ENCODE measurements around the gene LIMS2.

LIMS2 gene

DNA sequence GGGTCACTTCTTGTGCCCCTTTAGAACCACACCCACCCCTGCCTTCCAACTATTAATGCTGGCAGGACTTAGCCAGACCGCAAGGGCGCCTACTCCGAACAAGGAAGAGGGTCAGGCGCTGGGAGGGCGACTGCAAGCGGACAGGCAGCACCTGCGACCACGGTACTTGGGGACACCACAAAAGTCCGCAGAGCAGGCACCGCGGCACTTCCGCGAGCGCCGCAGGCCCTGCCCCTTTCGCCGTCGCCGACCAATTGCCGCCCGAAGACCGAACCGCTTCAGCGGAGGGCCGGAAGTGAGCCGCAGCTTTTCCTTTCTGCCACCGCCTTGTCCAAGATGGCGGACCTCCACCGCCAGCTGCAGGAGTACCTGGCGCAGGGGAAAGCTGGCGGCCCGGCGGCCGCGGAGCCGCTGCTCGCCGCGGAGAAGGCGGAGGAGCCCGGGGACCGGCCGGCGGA is 25.9 kb upstream of the LIMS2 start, which contains the start of gene SFT2D3:
Gene SFT2D3, plus strand, starts transcription at position 305 of the 458 bp plus-strand sequence. Its CDS starts 32 bp downstream, at position 337.
- peak; percentile 76 to 81 for DNase-seq (ENCODE audit: low read depth in 2 of 2)

DNA sequence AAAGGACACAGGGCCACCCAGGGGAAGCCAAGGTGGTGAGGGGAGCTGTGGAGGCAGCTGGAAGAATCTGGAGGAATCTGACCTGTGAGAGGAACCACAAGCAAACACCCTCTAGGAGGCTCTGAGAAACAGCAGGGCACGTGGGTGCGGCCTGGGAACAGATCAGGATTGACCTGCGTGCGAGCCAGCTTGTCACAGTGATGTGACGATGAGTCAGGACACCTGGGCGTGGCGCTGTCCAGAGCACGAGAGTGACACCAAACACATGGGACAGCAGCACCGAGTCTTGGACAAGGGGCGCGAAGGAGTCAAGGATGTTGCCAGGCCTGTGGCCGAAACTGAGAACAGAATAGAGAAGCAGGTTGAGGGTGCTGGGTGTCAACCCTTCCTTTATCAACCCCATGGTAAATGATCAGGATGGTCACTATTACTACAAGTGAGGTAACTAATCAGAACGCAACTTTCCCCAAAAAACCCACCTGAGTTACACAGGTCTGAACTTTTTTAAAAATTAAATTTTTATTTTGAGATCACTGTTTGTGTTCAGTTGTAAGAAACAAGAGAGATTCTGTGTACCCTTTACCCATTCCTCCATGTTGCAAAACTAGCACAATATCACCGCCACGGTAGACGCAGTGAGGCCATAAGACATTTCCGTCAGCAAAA is 25.3 kb upstream of the LIMS2 start:
- DNase-seq (ENCODE audit: low read depth in 2 of 2), result no peak

DNA sequence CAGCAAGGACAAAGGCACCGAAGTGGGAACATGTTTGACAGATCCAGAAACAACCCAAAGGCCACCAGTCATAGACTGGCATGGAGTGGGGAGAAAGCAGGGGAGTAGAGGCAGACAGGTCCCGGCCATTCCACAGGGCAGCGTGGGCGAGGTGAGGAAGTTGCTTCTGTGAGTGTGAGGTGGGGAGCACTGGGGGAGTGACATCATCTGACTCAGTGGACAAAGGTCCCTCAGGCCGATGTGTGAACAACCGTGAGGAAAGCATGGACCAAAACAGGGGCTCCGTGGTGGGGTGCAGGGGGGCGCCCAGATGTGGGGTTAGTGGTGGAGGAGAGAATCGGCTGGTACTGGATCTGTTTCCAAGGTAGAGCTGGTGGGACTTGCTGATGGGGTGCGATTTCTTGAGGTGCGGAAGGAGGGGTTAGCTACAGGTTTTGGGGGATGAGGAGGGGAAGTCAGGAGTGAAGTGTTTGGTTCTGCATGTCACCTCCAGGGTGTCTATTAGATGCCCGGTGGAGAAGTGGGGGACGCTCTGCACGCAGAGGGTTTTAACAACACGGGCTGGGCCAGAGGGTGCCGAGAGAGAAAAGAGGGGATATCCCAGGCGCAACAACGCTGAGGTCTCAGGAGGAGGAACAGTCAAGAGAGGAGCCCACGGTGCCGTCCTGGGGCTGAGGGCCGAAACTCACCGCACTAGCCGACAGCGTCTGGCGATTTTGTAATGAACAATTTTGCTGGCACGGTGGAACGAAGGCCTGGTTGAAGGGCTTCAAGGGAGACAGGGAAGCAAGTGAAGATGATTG is 23.4 kb upstream of the LIMS2 start:
- DNase-seq (ENCODE audit: low read depth in 2 of 2), result no peak

DNA sequence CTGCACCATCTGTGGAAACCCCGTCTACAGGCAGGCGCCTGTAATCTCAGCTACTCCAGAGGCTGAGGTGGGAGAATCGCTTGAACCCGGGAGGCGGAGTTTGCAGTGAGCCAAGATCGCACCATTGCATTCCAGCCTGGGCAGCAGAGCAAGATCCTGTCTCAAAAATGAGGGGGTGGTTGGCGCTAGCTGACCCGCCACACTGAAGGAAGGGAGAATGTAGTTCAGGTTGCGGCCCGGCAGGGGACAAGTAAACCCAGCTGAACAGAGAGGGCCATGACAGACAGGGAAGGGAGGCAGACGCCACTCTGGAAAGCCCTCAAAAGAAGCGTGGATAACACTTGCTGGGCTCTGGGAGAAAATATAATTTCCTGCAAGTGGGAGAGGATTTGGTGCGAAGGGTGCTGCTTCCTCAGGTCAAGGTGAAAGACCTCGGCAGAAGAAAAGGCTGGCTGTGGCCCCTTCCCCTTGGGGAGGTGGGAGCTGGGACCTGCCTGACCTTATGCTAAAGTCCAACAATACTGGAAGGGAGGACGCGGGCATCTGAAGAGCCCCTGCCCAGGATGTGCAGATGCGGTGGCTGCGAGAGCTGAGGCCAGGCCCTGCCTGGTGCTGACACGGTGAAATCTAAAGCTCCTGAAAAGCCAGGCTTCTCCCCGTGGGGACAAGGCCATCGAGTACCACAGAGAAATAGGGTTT is 22.3 kb upstream of the LIMS2 start:
- DNase-seq (ENCODE audit: low read depth in 2 of 2), result no peak

DNA sequence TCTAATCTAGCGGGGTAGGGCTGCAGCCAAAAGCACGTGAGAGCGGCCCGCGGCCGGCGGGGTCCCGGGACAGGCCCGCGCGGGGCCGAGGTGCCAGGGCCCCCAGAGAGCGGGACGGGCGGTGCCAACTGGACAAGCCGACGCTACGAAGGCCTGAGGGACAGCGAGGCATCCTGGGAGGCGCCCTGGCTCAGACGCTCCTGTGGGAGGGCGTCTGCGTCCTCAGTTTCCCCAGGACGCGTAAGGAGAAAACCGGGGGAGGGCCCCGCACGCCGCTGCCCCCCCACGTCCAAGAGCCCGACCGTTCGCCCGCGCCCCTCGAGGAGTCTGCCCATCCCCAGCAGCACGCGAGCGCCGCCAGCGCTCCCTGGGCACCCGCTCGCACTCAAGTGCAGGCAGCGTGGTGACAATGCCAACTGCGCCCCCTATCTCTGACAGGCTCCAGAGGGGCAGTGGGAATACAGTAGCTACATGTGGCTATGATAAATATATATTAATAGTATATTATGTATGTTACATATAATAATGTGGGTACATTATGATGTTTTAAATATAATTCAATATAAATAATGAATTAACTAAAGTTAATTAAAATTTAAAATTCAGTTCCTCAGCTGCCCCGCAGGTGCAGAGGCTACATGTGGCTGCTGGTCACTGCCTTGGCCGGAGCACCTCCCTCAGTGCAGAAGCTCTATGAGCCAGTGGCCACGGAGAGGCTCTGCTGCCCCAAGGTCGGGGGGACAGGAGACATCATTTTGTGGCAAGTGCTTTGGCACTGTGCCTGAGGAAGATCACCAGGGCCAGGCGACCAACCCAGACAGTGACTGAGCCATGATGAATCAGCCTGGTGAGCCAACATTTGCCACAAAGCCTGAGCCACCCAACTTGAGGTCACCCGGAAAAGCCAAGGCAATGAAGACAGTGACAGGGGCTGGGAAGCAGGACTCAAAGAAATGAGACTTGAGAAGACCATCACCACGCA is 20.5 kb upstream of the LIMS2 start:
- peak in 1 of 2 donors; percentile 36 for DNase-seq (ENCODE audit: low read depth in 2 of 2)

DNA sequence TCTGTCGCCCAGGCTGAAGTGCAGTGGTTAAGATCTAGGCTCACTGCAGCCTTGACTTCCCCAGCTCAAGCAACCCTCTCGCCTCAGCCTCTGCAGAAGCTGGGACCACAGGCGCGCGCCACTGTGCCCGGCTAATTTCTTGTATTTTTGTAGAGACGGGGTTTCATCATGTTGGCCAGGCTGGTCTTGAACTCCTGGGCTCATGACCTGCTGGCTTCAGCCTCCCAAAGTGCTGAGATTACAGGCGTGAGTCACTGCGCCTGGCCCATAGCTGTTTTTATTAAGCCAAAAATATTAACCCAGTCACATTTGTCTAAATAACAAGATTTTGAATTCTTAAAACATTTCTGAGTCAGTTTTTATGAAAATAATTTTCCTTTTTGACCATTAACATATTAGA is 19.7 kb upstream of the LIMS2 start:
- no peak for DNase-seq (ENCODE audit: low read depth in 2 of 2)

DNA sequence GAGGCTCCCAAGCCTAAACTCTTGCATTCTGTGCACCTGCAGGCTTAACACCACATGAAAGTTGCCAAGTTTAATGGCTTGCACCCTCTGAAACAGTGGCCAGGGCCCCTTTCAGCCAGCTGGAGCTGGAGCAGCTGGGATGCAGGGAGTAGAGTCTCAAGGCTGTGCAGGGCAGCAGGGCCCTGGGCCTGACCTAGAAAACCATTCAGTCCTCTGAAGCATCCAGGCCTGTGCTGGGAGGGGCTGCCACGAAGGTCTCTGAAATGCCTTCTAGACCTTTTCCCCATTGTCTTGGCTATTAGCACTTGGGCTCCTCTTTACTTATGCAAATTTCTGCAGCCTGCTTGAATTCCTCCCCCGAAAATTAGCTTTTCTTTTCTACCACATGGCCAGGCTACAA is 15.4 kb upstream of the LIMS2 start:
- DNase-seq (ENCODE audit: low read depth in 2 of 2), result no peak

DNA sequence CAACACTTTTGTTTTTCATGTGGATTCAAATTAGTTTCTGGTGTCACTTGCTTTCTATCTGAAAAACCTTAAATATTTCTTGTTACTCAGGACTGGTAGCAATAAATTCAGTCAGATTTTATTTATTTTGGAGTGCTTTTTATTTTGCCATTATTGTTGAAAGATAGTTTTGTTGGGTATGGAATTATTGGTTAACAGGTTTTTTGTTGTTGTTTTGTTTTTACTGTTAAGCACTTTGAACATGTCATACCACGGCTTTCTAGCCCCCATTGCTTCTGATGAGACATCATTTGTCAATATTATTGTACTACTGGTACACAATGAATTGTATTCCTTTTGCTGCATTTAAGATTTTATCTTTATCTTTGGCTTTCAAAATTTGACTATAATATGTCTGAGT is 13.1 kb upstream of the LIMS2 start:
- DNase-seq (ENCODE audit: low read depth in 2 of 2), result no peak

DNA sequence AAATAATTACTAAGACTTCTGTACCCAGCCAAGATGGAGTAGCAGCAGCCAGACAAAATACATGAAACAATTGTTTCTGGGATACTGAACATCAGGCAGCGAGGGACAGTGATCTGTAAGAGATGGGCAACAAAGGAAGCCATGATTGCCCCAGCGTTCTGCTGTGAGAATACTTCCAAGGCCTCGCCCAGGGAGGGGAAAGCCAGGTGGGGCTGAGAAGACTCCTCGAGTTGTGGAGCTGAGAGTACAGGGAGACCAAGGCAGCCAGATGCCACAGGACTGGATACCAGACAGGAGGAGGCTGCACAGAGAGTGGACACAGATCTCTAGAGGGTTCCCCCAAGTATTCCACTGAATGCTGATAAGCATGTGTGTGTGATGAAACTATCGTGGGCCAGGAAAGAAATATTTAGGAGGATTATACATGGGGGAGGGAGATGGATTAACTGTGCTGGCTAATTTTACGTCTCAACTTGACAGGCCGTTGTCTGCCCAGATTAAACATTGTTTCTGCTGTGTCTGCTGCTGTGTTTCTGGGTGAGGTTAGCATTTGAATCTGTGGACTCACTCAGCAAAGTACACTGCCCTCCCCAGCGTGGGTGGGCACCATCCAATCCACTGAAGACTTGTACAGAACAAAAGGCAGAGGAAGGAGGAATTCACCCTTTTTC is 10.2 kb upstream of the LIMS2 start:
- no peak for DNase-seq (ENCODE audit: low read depth in 2 of 2)

DNA sequence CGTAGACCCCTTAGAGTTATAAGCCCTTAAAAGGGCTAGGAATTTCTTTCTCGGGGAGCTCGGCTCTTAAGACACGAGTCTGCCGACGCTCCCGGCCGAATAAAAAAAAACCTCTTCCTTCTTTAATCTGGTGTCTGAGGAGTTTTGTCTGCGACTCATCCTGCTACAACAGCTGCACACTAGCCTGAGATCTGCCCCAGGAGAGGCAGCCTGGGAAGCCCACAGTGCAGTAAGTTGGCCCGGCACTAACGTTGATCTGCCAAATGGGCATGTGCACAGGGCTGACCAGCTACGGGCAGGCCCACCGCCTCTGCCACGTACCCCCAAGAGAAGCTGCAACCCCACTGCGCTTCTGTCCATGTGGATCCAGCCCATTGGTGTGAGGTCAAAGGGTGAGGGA is 8.4 kb upstream of the LIMS2 start:
- no peak for DNase-seq (ENCODE audit: low read depth in 2 of 2)

DNA sequence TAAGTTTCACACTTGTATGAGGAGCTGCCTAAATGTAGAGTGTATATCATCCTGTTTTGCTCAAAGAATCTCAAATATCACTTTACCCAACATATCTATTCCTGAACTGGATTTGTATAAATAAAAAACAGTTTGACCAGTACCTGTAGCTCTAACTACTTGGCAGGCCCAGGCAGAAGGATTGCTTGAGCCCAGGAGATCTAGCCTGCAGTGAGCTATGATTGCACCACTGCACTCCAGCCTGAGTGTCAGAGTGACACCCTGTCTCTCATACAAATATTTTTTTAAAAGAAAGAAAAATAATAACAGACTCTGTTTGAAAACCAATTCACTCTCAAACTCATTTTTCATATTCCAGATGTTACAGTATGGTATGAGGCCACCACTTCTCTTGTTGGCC is 7.7 kb upstream of the LIMS2 start:
- no peak for DNase-seq (ENCODE audit: low read depth in 2 of 2)

DNA sequence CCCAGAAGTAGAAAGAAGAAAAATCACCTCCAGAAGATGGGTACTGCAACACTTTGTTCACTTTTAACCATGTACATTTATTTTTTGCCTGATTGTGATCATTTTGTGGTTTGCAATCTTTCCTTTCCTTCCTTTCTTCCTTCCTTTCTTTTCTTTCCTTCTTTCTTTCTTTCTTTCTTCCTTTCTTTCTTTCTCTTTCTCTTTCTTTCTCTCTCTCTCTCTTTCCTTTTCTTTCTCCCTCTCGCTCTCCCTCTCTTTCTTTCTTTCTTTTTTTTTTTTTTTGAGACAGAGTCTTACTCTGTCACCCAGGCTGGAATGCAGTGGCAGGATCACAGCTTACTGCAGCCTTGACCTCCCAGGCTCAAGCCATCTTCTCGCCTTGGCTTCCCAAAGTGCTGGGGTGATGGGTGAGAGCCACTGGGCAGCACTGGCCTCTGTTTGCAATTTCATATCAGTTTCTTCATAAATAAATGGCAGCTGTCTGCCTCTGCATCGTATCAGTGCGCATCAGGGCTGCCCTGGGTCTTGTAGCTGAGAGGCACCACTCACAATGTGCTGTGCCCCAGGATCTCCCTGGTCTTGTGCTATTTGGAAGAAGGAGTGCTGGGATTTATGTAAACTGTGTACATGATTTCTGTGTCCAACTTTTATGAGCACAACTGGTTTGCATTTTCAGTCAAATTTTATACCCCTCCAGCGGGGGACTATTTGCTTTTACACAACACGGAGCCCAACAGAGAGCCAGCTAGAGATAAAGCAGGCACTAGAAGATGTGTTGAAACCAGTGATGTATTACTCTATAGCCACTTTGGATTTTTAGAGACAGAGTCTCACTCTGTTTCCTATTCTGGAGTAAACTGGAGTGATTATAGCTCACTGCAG is 6.9 kb upstream of the LIMS2 start:
- no peak for DNase-seq (ENCODE audit: low read depth in 2 of 2)

DNA sequence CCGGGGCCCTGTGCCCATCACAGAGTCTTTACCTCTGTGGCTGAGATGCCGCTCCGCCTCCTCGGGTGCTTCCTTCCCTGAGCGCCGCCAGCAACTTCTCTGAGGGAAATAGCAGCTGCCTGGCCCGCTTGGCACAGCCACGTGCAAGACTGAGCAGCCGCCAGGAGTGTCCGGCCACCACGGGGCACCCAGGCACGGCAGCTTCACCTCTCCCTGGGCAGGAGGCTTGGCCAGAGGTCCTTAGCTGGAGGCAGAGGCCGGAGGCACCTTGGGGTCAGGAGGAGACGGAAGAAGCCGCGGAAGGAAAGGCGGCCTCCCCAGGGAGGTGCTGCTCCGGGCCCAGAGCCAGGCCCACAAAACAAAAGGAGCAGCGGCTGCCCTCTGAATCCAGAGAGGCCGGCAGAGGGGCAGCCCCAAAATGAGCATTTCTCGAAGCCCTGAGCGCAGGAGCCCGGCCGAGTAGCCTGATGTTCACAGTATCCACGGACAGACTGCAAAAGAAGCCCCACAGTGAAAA is 6.0 kb upstream of the LIMS2 start:
- DNase-seq (ENCODE audit: low read depth in 2 of 2), result no peak

DNA sequence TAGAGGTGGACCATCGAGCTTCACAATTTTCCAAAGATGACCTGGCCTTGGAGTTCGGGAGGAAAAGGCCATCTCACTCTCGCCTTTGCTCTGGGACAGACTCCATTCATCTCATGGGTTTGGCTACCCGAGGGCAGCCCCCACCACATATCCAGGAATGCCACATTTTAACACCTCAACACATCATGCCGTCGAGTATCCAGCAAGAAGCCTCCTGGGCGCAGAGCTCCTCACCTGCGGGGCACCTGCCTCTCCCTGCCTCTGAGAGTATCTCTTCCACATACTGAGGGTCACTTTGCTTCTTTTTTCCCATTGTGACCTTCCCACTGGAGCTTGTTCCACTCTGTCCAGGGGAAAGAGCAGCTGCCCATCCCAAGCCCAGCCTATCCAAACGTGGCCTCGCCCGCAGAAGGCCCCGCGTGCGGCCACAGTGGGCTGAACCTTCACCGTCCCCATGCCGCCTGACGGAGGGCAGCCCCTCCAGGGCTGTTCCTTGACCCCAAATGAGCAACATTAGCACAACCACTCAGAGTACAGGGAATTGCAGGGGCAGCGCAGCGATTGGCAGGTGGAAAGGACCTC is 5.5 kb upstream of the LIMS2 start:
- DNase-seq (ENCODE audit: low read depth in 2 of 2), result no peak

DNA sequence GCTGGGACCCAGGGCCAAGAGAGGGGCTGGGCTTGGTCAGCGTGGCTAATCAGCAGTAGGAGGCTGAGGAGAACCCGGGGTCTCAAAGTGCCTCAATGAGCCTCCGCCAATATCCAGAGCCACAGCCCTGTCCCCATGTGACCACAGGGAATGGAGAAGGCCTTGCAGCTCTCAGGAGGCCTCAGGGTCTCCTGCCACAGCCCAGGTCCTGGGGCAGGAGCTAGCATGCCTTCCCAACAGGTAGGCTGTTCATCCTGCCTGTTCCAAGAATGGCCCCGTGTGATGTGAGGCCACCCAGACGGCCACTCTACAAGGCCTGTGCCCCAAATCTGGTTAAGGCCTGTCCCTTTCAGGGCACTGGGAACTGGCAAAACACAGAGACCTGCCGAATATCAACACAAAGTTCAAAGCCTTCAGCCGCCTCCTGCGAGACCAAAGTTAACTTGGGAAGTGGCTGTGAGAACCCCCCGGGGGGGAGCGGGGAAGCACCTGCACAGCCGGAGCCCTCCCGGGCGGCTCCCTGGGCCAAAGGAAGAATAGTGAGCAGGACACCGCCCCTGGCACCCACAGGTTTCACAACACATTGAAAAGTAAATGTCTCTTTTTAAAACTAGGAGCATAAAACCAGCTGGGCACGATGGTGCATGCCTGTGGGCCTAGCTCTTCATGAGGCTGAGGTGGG is 4.5 kb upstream of the LIMS2 start:
- no peak for DNase-seq (ENCODE audit: low read depth in 2 of 2)

DNA sequence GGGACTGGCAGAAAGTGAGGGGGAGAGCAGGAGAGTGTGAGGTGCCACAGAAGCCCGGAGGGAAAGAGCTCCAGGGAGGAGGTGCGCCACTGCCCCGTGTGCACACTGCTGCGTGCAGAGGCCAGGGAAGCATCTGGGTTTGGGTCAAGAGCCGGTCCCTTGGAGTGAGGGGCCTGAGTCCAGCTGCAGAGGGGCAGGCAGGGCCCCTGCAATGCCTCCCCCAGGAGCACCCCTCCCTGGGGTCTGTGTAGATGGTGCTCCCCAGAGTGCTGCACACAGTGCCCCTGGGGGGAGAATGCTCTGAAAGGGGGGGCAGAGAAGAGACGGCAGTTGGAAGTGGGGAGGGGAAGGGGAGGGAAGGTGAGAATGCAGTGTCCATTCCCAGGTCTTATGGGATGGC is 3.7 kb upstream of the LIMS2 start:
- no peak for DNase-seq (ENCODE audit: low read depth in 2 of 2)

DNA sequence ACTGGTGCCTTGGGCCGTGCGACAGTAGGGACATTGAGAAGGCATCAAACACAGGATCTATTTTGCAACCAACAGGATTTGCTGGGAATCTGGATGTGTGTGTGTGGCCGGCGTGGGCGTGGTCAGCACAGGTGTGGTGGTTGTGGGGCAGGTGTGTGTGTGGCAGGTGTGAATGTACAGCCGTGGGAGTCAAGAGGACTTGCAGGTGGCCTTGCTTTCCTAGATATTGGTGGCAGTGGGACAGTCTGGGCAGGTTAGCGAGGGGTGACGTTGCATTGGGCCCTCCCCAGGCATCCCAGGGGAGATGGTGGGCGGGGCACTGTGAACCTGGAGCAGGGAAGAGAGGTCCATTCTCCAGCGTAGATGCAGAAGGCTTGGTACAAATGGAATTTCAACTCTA is 3.2 kb upstream of the LIMS2 start:
- no peak for DNase-seq (ENCODE audit: low read depth in 2 of 2)

DNA sequence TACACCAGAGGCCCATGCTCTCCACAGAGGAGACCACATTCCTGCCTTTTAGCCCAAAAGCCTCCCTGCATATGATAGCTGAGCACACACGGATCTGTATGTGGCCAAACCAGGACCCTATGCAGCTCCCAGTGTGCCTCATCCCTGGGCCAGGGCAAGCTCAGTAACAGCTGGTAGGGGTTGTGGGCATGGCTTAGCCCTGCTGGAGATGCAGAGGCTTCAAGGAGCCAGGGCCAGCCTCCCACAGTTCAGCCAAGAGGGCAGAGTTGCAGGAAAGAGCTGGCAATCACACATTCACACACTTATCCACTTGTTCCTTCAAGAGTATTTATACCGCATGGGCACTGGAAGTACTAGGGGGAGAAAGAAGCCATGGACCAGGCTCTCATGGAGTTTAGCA is 1.6 kb upstream of the LIMS2 start:
- no peak for DNase-seq (ENCODE audit: low read depth in 2 of 2)
